ENCODE measurements around the gene PCGF3. TPM values are rescaled to one million over a fixed set of nuclear protein-coding genes. Genes with fewer than 3 reads are reported as not detected.

The PCGF3 gene
- total and polyA plus RNA-seq, 2 donors from 2014 or later: 21.7 to 59.6 TPM

DNA sequence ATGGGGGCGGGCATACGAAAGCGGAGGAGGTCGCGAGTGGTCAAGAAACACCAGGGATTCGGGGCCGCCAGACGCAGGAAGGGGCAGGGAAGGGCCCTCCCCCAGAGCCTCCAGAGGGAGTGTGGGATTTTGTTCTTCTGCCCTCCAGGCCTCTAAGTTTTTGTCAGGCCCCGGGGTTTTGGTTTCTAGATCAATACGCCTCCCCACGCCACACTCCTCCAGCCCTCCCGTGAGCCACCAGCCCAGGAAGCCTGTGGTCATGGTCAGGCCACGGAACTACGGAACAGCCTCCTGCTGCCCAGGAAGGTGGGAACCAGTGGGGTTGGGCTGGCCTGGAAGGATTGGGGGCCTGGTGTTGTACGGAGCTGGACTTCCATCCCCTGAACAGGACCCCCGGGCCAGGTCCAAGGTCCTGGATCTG lies 81.9 kb downstream of the PCGF3 start:
- Histone ChIP-seq H3K9me3 (ENCODE audit: control insufficient read depth in 2 of 3, insufficient read depth in 1 of 3, low read length in 3 of 3) (no peaks in the 10 kb centered on the region), H3K27me3 (ENCODE audit: control insufficient read depth, insufficient read depth, low read length) (peaks cover 2% of the 10 kb centered on the region), H3K36me3 (ENCODE audit: control insufficient read depth in 2 of 3, insufficient read depth in 3 of 3, low read length in 3 of 3) (no peaks in the 10 kb centered on the region), H3K27ac (ENCODE audit: low read depth in 2 of 2, low read length in 2 of 2) (no peak overlapping the region), H3K4me3 (ENCODE audit: low read length in 3 of 3) (no peak overlapping the region), H3K9ac (ENCODE audit: low read length in 3 of 3) (no peak overlapping the region), H3K4me1 (ENCODE audit: control insufficient read depth in 2 of 3, insufficient read depth in 2 of 3, low read depth in 1 of 3, low read length in 3 of 3) (peaks cover 0 to 3% (median 0%) of the 10 kb centered on the region in 3 donors)
- DNase-seq (peak in 1 of 5 donors; percentile 68), FAIRE-seq (no peak)
- intact Hi-C loops (cut with DNase I): no loop called here
- TF ChIP-seq, protein P1, sequence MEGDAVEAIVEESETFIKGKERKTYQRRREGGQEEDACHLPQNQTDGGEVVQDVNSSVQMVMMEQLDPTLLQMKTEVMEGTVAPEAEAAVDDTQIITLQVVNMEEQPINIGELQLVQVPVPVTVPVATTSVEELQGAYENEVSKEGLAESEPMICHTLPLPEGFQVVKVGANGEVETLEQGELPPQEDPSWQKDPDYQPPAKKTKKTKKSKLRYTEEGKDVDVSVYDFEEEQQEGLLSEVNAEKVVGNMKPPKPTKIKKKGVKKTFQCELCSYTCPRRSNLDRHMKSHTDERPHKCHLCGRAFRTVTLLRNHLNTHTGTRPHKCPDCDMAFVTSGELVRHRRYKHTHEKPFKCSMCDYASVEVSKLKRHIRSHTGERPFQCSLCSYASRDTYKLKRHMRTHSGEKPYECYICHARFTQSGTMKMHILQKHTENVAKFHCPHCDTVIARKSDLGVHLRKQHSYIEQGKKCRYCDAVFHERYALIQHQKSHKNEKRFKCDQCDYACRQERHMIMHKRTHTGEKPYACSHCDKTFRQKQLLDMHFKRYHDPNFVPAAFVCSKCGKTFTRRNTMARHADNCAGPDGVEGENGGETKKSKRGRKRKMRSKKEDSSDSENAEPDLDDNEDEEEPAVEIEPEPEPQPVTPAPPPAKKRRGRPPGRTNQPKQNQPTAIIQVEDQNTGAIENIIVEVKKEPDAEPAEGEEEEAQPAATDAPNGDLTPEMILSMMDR (IDR thresholded peaks at IDR 0.05; ENCODE audit: borderline replicate concordance, extremely low read depth, insufficient read depth): no peak

DNA sequence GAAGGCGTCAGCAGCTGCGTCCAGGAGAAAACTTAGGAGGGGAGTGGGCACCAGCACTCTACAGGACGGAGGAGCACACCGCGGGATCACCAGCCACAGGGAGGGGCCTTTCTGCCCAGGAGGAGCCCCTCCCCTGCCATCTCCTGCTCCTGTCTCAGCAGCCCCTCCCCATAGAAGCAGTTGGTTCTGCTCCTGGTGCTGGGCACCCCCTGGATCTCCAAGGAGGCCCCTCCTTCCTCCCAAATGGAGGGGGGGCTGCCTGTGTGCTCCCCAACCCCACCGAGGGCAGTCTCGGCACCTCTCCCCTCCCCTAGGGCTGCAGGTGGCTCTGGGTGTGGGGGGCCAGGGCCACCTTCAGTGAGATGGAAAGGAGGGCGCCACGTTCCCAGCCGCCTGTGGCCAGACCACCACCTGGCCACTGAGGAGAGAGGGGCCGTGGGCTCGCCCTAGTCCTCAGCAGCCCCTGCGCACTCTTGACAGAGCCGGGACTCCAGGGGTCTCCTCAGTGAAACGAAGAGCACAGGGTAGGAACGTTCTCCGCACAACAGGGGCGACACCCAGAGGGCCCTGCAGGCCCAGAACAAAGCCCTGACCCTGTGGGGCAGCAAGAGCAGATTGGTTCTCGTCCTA lies 82.5 kb downstream of the PCGF3 start:
- H3K36me3 ChIP-seq (ENCODE audit: control insufficient read depth in 2 of 3, insufficient read depth in 3 of 3, low read length in 3 of 3): no peaks in the 10 kb centered on the region
- H3K27ac ChIP-seq (ENCODE audit: low read depth in 2 of 2, low read length in 2 of 2): no peak overlapping the region
- H3K4me1 ChIP-seq (ENCODE audit: control insufficient read depth in 2 of 3, insufficient read depth in 2 of 3, low read depth in 1 of 3, low read length in 3 of 3): peaks cover 0 to 5% (median 0%) of the 10 kb centered on the region in 3 donors
- FAIRE-seq (no peak), DNase-seq (peak in 1 of 5 donors; percentile 49)
- no peak overlapping the region for H3K9ac ChIP-seq (ENCODE audit: low read length in 3 of 3)
- no peak overlapping the region for H3K4me3 ChIP-seq (ENCODE audit: low read length in 3 of 3)
- no peaks in the 10 kb centered on the region for H3K9me3 ChIP-seq (ENCODE audit: control insufficient read depth in 2 of 3, insufficient read depth in 1 of 3, low read length in 3 of 3)
- TF ChIP-seq, protein P1 (IDR thresholded peaks at IDR 0.05; ENCODE audit: borderline replicate concordance, extremely low read depth, insufficient read depth): no peak
- intact Hi-C loops (cut with DNase I): no loop called here
- peaks cover 5% of the 10 kb centered on the region for H3K27me3 ChIP-seq (ENCODE audit: control insufficient read depth, insufficient read depth, low read length)

DNA sequence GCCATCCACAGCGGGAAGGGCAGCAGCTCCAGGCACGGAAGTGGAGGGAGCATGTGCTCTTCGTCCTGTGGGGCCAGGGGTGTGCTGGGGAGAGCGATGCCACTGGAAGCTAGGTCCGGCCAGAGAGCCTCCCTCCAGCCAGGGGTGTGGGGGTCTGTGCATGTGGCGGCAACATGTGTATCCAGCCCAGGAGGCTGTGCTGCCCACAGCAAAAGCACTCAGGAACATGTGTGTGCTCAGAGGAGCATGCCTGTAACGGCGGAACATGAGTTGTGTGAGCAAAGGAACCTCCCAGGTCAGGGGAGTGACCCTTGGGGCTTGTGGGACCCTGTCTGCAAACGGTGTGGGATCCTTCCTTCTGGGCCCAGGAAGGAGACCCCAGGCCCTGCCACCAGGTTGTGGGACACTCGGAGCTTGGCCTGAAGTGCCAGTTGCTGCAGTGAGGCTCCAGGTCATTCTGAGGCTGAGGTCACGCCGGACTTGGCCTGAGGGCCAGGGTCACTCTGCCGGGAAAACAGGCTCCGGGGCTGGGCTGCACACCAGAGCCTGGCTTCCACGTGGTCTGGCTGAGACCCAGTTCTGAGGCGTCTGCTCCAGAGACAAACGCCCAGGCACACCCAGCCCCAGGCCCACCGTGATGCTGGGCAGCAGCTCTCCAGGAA lies 83.1 kb downstream of the PCGF3 start:
- FAIRE-seq (no peak), DNase-seq (peak in 1 of 5 donors; percentile 80)
- H3K4me1 ChIP-seq (ENCODE audit: control insufficient read depth in 2 of 3, insufficient read depth in 2 of 3, low read depth in 1 of 3, low read length in 3 of 3): peaks cover 0 to 5% (median 0%) of the 10 kb centered on the region in 3 donors
- H3K4me3 ChIP-seq (ENCODE audit: low read length in 3 of 3): no peak overlapping the region
- H3K27ac ChIP-seq (ENCODE audit: low read depth in 2 of 2, low read length in 2 of 2): no peak overlapping the region
- TF ChIP-seq, protein P1 (IDR thresholded peaks at IDR 0.05; ENCODE audit: borderline replicate concordance, extremely low read depth, insufficient read depth): no peak
- no peaks in the 10 kb centered on the region for H3K36me3 ChIP-seq (ENCODE audit: control insufficient read depth in 2 of 3, insufficient read depth in 3 of 3, low read length in 3 of 3)
- intact Hi-C loops (cut with DNase I): no loop called here
- H3K9me3 ChIP-seq (ENCODE audit: control insufficient read depth in 2 of 3, insufficient read depth in 1 of 3, low read length in 3 of 3): no peaks in the 10 kb centered on the region
- peaks cover 5% of the 10 kb centered on the region for H3K27me3 ChIP-seq (ENCODE audit: control insufficient read depth, insufficient read depth, low read length)
- no peak overlapping the region for H3K9ac ChIP-seq (ENCODE audit: low read length in 3 of 3)

All from kidney (tissue), 14 donors.